Panc1 (cell line): ENCODE results near the gene F11.

Source experiments
- POLR2AphosphoS5 ChIP-seq: IDR thresholded peaks from 2 replicates; pipeline ENCODE4 v1.6.1; 2012; ENCODE audit warnings: mild to moderate bottlenecking, low read depth, low read length, moderate library complexity
- REST ChIP-seq, 2 experiments: IDR thresholded peaks; 2 replicates each; pipeline ENCODE4 v1.6.1; 2011 to 2012; ENCODE audit warnings: low read depth in 2 of 2, control low read depth in 1 of 2, low read length in 1 of 2, mild to moderate bottlenecking in 1 of 2, moderate library complexity in 1 of 2; ENCODE audit not compliant: insufficient read depth in 1 of 2
- TCF7L2 ChIP-seq: IDR thresholded peaks from 2 replicates; pipeline ENCODE4 v1.6.1; 2011; ENCODE audit warnings: mild to moderate bottlenecking, low read depth, low read length, inconsistent platforms
- TF ChIP-seq, protein P1 (sequence below): fragments of 450-650 bp; IDR thresholded peaks from 2 replicates; pipeline ENCODE4 v1.5.1; 2017; ENCODE audit warnings: mild to moderate bottlenecking

- TF ChIP-seq, protein P1, sequence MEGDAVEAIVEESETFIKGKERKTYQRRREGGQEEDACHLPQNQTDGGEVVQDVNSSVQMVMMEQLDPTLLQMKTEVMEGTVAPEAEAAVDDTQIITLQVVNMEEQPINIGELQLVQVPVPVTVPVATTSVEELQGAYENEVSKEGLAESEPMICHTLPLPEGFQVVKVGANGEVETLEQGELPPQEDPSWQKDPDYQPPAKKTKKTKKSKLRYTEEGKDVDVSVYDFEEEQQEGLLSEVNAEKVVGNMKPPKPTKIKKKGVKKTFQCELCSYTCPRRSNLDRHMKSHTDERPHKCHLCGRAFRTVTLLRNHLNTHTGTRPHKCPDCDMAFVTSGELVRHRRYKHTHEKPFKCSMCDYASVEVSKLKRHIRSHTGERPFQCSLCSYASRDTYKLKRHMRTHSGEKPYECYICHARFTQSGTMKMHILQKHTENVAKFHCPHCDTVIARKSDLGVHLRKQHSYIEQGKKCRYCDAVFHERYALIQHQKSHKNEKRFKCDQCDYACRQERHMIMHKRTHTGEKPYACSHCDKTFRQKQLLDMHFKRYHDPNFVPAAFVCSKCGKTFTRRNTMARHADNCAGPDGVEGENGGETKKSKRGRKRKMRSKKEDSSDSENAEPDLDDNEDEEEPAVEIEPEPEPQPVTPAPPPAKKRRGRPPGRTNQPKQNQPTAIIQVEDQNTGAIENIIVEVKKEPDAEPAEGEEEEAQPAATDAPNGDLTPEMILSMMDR = no peak
- TF ChIP-seq TCF7L2 (no peak), POLR2AphosphoS5 (no peak), REST (IDR thresholded peaks at IDR 0.05; ENCODE audit: insufficient read depth in 1 of 2, low read depth in 2 of 2, low read length in 1 of 2) (no peak)
Measured at GRCh38 chr4:186272699-186273391, 6.9 kb downstream of the F11 start.
